SK-N-SH (cell line): Measurements from ENCODE around the gene FZD10.

Experiments
- CTCF ChIP-seq: fragments of 200-600 bp; sonication (generic); IDR thresholded peaks from 2 replicates; pipeline ENCODE4 v1.6.1; 2017; ENCODE audit warnings: antibody characterized with exemption, mild to moderate bottlenecking, moderate library complexity
- EZH2phosphoT487 ChIP-seq: fragments of 200-600 bp; sonication (generic); IDR thresholded peaks from 2 replicates; pipeline ENCODE4 v1.6.1; 2017; ENCODE audit warnings: low read depth, mixed run types, mild to moderate bottlenecking, antibody characterized with exemption, moderate library complexity, borderline replicate concordance
- GABPA ChIP-seq: IDR thresholded peaks from 2 replicates; pipeline ENCODE4 v1.4.0; 2012; ENCODE audit warnings: low read depth, mild to moderate bottlenecking
- MAX ChIP-seq: IDR thresholded peaks from 2 replicates; pipeline ENCODE4 v1.4.0; 2012; ENCODE audit warnings: low read depth
- NFIC ChIP-seq: IDR thresholded peaks from 2 replicates; pipeline ENCODE4 v1.4.0; 2012; ENCODE audit warnings: borderline replicate concordance
- POLR2AphosphoS5 ChIP-seq: IDR thresholded peaks from 2 replicates; pipeline ENCODE4 v1.6.1; 2012; ENCODE audit warnings: low read depth, low read length
- RCOR1 ChIP-seq: fragments of 150-350 bp; IDR thresholded peaks from 2 replicates; pipeline ENCODE4 v1.6.1; 2017; ENCODE audit warnings: antibody characterized with exemption, low read length
- RFX5 ChIP-seq: IDR thresholded peaks from 2 replicates; pipeline ENCODE4 v1.6.1; 2012; ENCODE audit warnings: mild to moderate bottlenecking, improper control_type of control experiment, low read length
- SIN3A ChIP-seq: IDR thresholded peaks from 2 replicates; pipeline ENCODE4 v1.6.1; 2012; ENCODE audit warnings: low read depth, mild to moderate bottlenecking, low read length, moderate library complexity, borderline replicate concordance

DNA sequence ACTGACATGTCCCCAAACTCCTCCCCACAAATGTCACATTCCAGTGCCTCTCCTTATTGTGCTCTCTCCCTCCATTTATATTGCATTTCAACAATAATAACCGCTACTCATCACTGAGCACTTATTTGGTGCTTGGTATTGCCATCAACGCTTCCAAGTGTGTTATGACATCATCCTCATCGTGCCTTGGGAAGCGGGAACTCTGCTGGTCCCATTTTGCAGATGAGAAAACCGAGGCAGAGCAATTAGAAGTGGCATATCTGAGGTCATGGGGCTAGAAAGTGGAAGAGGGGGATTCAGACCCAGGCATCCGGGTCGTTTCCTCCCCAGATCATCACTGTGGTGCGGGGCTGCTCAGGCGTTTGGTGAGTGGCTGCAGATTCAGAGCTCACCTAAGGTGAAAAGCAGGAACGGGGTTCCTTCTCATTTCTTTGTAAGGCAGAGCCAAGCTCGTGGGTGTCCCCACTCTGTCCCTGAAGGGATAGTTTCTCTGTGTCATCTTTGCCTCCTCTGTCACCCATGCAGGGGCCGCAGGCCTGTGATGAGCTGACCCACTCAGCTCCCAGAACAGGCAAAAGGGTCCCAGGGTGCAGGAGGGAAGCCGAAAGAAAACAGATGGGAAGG is 5.5 kb upstream of the FZD10 start:
- no peak for TF ChIP-seq NFIC
- no peak for TF ChIP-seq SIN3A
- no peak for TF ChIP-seq RFX5
- no peak for TF ChIP-seq CTCF
- no peak for TF ChIP-seq GABPA
- TF ChIP-seq MAX: no peak
- no peak for TF ChIP-seq POLR2AphosphoS5
- no peak for TF ChIP-seq RCOR1
- TF ChIP-seq EZH2phosphoT487: no peak
